Esophagus squamous epithelium (tissue), 5 donors: ENCODE measurements around the gene SPECC1L. TPM values are rescaled to one million over a fixed set of nuclear protein-coding genes. Genes with fewer than 3 reads are reported as not detected.

ENCODE experiments used
- DNase-seq: peaks from one replicate; lab custom pipeline; 2025; lab: John Stamatoyannopoulos, UW
- H3K27ac ChIP-seq, 4 donors: fragments of 200-600 bp; sonication (generic); one replicate each; pipeline ENCODE4 v1.5.1; 2016 to 2019; ENCODE audit warnings: mild to moderate bottlenecking in 1 of 4
- H3K27me3 ChIP-seq, 4 donors: fragments of 200-600 bp; sonication (generic); 1 replicate in 3 of 4; 2 replicates in 1 of 4; pipeline versions ENCODE4 v1.5.1 to v1.6.0; 2017 to 2021; ENCODE audit warnings: antibody characterized with exemption in 1 of 4
- H3K36me3 ChIP-seq, 3 donors: fragments of 200-600 bp; sonication (generic); one replicate each; pipeline ENCODE4 v1.5.1; 2016 to 2019
- H3K4me1 ChIP-seq, 3 donors: fragments of 200-600 bp; sonication (generic); one replicate each; pipeline ENCODE4 v1.5.1; 2017 to 2019
- H3K4me3 ChIP-seq, 4 donors: fragments of 200-600 bp; sonication (generic); 1 replicate in 3 of 4; 2 replicates in 1 of 4; pipeline ENCODE4 v1.5.1; 2016 to 2019; ENCODE audit warnings: mild to moderate bottlenecking in 2 of 4, moderate library complexity in 1 of 4
- H3K9me3 ChIP-seq, 3 donors: fragments of 200-600 bp; sonication (generic); one replicate each; pipeline ENCODE4 v1.5.1; 2016 to 2019
- CTCF ChIP-seq, 6 experiments: fragments of 450-650 bp in 4 of 6; fragments of 200-600 bp in 2 of 6; sonication (generic) in 2 of 6; IDR thresholded peaks; one replicate each; pipeline ENCODE4 v1.5.1; 2016 to 2019; ENCODE audit warnings: antibody characterized with exemption in 6 of 6, mild to moderate bottlenecking in 4 of 6, moderate library complexity in 4 of 6
- POLR2A ChIP-seq, 4 donors: fragments of 450-650 bp; IDR thresholded peaks; one replicate each; pipeline ENCODE4 v1.6.1; 2017; ENCODE audit warnings: antibody characterized with exemption in 4 of 4, mild to moderate bottlenecking in 4 of 4, moderate library complexity in 3 of 4
- WGBS, 2 donors: methylation state at CpG; one replicate each; pipeline ENCODE4 v1.1.5; 2018; 5-methylcytosine and 5-hydroxymethylcytosine counted together
- intact Hi-C: fragments of 100-400 bp; cut with DNase I; formaldehyde crosslinking; loops from one replicate; pipeline ENCODE4 v1.15.0; 2022
- total RNA-seq, 4 donors: library from RNA; depleted of rRNA; stranded (reverse); fragments of >200 nt; gene quantifications; one replicate each; pipeline ENCODE4 v1.1.0, GENCODE V29; 2016
- donor health status: DM: yes; HTN: yes; CAD: no.

The SPECC1L gene
- total RNA-seq, 4 donors from 2014 or later, result 21.4 to 31.9 (median 27.7) TPM

- H3K36me3 ChIP-seq, result peaks cover 3 to 99% (median 5%) of the 10 kb centered on the region in 3 donors
- no peaks in the 10 kb centered on the region for H3K4me1 ChIP-seq
- H3K9me3 ChIP-seq, result no peaks in the 10 kb centered on the region
- DNase-seq, result no peak
- intact Hi-C loops, result no loop called here
- 52 to 59% methylated on average over 3 of the region's 3 CpGs for WGBS, 2 donors
- H3K27ac ChIP-seq, result no peak overlapping the region
- TF ChIP-seq CTCF (IDR thresholded peaks at IDR 0.05) (no peak), POLR2A (IDR thresholded peaks at IDR 0.05) (no peak)
- H3K27me3 ChIP-seq, result no peaks in the 10 kb centered on the region
- H3K4me3 ChIP-seq, result no peak overlapping the region
Measured at GRCh38 chr22:24338726-24339451, 68.3 kb downstream of the SPECC1L start.

- H3K36me3 ChIP-seq, result peaks cover 3 to 99% (median 5%) of the 10 kb centered on the region in 3 donors
- 88 to 99% methylated on average over 6 to 7 of the region's 7 CpGs for WGBS, 2 donors
- no peak overlapping the region for H3K4me3 ChIP-seq
- H3K27me3 ChIP-seq, result no peaks in the 10 kb centered on the region
- H3K27ac ChIP-seq, result no peak overlapping the region
- no peak for DNase-seq
- TF ChIP-seq POLR2A (IDR thresholded peaks at IDR 0.05) (no peak), CTCF (IDR thresholded peaks at IDR 0.05) (no peak)
- no peaks in the 10 kb centered on the region for H3K9me3 ChIP-seq
- intact Hi-C loops, result no loop called here
- H3K4me1 ChIP-seq, result no peaks in the 10 kb centered on the region
Measured at GRCh38 chr22:24339452-24339747, 68.8 kb downstream of the SPECC1L start.

GRCh38 chr22:24341627-24342026 is 71.0 kb downstream of the SPECC1L start:
- intact Hi-C loops, result no loop called here
- no peak overlapping the region for H3K27ac ChIP-seq
- peaks cover 3 to 99% (median 5%) of the 10 kb centered on the region in 3 donors for H3K36me3 ChIP-seq
- no peak for DNase-seq
- H3K4me1 ChIP-seq, result no peaks in the 10 kb centered on the region
- no peaks in the 10 kb centered on the region for H3K9me3 ChIP-seq
- no peaks in the 10 kb centered on the region for H3K27me3 ChIP-seq
- no peak for TF ChIP-seq POLR2A (IDR thresholded peaks at IDR 0.05)
- no peak for TF ChIP-seq CTCF (IDR thresholded peaks at IDR 0.05)
- 91% methylated on average over 6 of the region's 6 CpGs for WGBS, 2 donors
- no peak overlapping the region for H3K4me3 ChIP-seq

- WGBS, 2 donors, result 77 to 84% methylated on average over 2 of the region's 4 CpGs
Measured at GRCh38 chr22:24350627-24351026, 80.0 kb downstream of the SPECC1L start.

More at GRCh38 chr22:24350627-24351026, 80.0 kb downstream of the SPECC1L start:
- H3K36me3 ChIP-seq, result peaks cover 13 to 100% (median 21%) of the 10 kb centered on the region in 3 donors
- DNase-seq, result no peak
- intact Hi-C loops, result no loop called here
- H3K27me3 ChIP-seq, result no peaks in the 10 kb centered on the region
- H3K27ac ChIP-seq, result no peak overlapping the region
- no peaks in the 10 kb centered on the region for H3K9me3 ChIP-seq
- no peak for TF ChIP-seq POLR2A (IDR thresholded peaks at IDR 0.05)
- TF ChIP-seq CTCF (IDR thresholded peaks at IDR 0.05), result no peak
- no peaks in the 10 kb centered on the region for H3K4me1 ChIP-seq
- H3K4me3 ChIP-seq, result no peak overlapping the region
